Right lung (tissue), 5 donors: Measurements from ENCODE around the gene NXPE1. TPM values are rescaled to one million over a fixed set of nuclear protein-coding genes. Genes with fewer than 3 reads are reported as not detected.

Experiments used
- DNase-seq, 2 donors: peaks; one replicate each; pipeline ENCODE4 v3.0.0-alpha.2; 2013
- polyA plus RNA-seq, 5 donors: library from polyadenylated mRNA; unstranded; fragments of 120-200 nt; gene quantifications; one replicate each; pipeline versions ENCODE4 v1.2.1 to v1.2.3, GENCODE V29; 2013; ENCODE audit warnings: inconsistent platforms in 1 of 5, low replicate concordance in 1 of 5; ENCODE audit not compliant: insufficient read length in 5 of 5, insufficient read depth in 1 of 5

Gene NXPE1
- polyA plus RNA-seq, 5 donors, result 0.04 to 0.10 (median 0.05) TPM; not detected in 2

- DNase-seq, result no peak
These were observed 3.4 kb upstream of the NXPE1 start for GRCh38 chr11:114563077-114563476.

GRCh38 chr11:114562166-114562916 is 2.7 kb upstream of the NXPE1 start:
- DNase-seq, result no peak

- no peak for DNase-seq
These were observed 3.5 kb downstream of the NXPE1 start for GRCh38 chr11:114556135-114556534.

GRCh38 chr11:114553642-114554041 is 6.0 kb downstream of the NXPE1 start:
- DNase-seq, result no peak

GRCh38 chr11:114551060-114551459 is 8.6 kb downstream of the NXPE1 start:
- no peak for DNase-seq

GRCh38 chr11:114525682-114526081 is 34.0 kb downstream of the NXPE1 start:
- DNase-seq, result no peak

- no peak for DNase-seq
These were observed 35.6 kb downstream of the NXPE1 start for GRCh38 chr11:114524122-114524521.

- DNase-seq, result no peak
These were observed 36.9 kb downstream of the NXPE1 start for GRCh38 chr11:114522818-114523217.

GRCh38 chr11:114511538-114511937 is 48.1 kb downstream of the NXPE1 start:
- DNase-seq, result no peak

GRCh38 chr11:114511079-114511478 is 48.6 kb downstream of the NXPE1 start:
- DNase-seq, result no peak

- DNase-seq, result no peak
These were observed 57.8 kb downstream of the NXPE1 start for GRCh38 chr11:114501901-114502300.

- DNase-seq, result no peak
These were observed 59.9 kb downstream of the NXPE1 start for GRCh38 chr11:114499756-114500155.

GRCh38 chr11:114496915-114497314 is 62.8 kb downstream of the NXPE1 start:
- no peak for DNase-seq

- no peak for DNase-seq
These were observed 75.8 kb downstream of the NXPE1 start for GRCh38 chr11:114483929-114484328.

- no peak for DNase-seq
These were observed 77.6 kb downstream of the NXPE1 start for GRCh38 chr11:114482114-114482513.

- DNase-seq, result no peak
These were observed 80.3 kb downstream of the NXPE1 start for GRCh38 chr11:114479331-114479730.

- no peak for DNase-seq
These were observed 80.9 kb downstream of the NXPE1 start for GRCh38 chr11:114478768-114479167.

- no peak for DNase-seq
These were observed 81.7 kb downstream of the NXPE1 start for GRCh38 chr11:114478001-114478410.

GRCh38 chr11:114472661-114473060 is 87.0 kb downstream of the NXPE1 start:
- DNase-seq, result no peak

Other genes starting within 250 kb of the NXPE1 start
- 10 to 100 TPM in 3 of 5 donors, 1 to 10 TPM in 2; 9.3 to 10.4 (median 10.3) TPM for gene C11orf71, start 159.4 kb downstream of the NXPE1 start, polyA plus RNA-seq
- 10 to 100 TPM; 41.2 to 59.2 (median 55.7) TPM for gene RBM7, start 159.2 kb downstream of the NXPE1 start, polyA plus RNA-seq
- 10 to 100 TPM; 65.4 to 99.2 (median 85.0) TPM for gene REXO2, start 120.4 kb downstream of the NXPE1 start, polyA plus RNA-seq
- gene NXPE4, start 35.9 kb upstream of the NXPE1 start, polyA plus RNA-seq, result not detected
- gene NXPE2, start 118.6 kb upstream of the NXPE1 start, polyA plus RNA-seq, result under 1 TPM; 0.09 to 0.30 (median 0.22) TPM